Measurements from ENCODE around the gene PLP1.
"Not testable (repeated sequence)": the region's sequence is repeated elsewhere in the genome, so short reads cannot be mapped to it uniquely, and the experiment has no call there.

Gene PLP1

DNA sequence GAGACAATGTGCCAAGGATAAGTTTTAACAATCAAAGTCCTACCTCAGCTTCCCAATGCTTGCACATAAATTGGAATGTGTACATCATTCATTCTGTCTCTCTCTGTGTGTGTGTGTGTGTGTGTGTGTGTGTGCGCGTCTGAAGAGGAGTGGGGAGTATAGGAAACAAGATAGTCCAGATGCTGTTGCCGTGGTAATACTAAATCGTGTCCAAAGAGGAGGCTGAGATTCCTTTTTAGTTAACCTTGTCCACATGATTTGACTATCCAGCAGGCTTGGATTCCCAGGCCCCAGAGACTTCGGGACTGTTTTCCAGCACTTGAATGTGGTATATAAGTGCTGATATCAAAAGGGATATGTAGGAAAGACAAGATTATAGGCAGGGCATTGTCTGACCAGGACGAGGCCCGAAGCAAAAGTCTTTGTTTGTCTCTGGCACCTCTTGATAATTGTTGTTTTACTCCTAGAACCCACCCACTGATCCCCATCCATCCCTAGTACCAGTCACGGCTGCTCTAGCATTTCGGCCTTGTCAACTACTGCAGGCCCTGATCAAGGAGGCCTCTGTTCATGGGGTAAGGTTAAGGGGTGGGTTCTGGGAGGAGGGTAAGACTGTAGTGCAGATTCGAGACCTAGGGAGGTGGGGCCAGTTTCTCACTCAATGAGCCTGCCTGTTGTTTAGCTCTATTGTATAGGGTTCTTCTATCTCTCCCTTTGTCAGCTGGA is 3.9 kb downstream of the PLP1 start:
- no peak for DNase-seq (ENCODE audit: low read depth in 2 of 2)

DNA sequence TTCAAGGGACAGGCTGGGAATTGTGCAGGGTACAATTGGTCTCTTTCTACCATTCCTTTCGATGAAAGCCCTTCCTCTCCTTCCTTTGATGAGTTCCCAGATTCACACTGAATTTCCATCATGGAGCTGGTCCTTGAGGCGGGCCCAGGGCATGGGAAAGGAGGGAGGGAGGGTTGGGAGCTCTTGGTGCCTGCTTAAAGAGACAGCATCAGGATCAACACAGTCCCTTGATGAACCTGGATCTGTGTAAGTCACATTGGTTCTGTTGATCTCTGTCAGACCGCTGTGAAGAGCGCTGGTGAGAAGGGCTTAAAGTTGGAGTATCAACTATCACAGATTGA is 4.4 kb downstream of the PLP1 start:
- no peak for DNase-seq (ENCODE audit: low read depth in 2 of 2)

DNA sequence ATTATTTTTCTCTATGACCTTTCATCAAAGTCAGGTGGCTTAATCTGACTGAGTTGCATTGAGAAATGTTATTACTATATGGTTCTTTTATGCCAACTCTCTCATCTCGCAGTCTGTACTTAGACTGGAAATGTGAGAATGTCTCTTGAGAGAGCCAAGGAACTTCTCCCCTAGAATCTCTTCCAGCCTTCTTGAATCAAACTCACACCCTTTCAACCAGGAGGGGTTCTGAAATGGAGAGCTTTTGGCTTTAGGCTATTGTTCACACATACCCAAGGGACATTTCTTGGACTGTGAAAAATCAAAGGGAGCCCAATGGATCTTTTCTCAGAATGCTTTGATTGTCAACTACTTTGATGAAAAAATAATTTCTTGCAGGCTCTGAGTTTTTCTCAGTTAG is 5.1 kb downstream of the PLP1 start:
- DNase-seq (ENCODE audit: low read depth in 2 of 2): no peak

DNA sequence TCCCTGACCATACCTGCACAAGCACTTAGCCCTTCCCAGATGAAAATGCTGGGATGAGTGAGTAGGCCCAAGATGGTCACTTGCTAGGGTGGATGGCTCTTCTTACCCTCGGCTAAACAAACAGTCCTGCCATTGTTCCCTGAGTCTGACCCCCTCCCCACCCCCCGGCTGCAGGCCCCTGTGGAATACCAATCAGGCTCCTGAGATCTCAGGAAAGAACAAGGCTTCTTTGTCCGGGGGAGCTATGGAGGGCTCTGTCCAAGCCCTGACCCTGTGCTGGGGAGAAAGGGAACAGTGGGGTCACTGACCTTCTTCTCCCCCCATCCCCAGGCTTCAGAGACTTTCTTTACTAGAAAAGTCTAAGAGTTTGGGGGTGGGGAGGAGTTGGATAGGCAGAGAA is 6.0 kb downstream of the PLP1 start:
- no peak for DNase-seq (ENCODE audit: low read depth in 2 of 2)

DNA sequence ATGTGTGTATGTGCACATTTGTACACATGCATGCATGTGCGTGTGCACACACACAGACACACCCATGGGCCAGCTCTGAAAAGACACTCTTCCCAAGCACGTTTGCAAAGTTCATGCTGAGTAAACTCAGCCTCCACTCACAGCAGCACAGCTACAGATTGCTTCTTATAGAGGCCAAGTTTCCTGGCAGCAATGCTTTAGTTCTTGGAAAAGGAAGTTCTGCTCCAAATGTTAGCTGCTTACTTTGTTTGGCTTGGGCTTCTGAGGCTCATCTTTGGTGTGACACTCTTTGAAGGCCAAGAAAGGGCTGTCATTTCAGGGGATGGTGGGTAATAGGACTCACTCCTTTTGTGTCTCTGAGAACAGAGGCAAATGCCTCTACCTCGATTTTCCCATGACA is 6.6 kb downstream of the PLP1 start:
- no peak for DNase-seq (ENCODE audit: low read depth in 2 of 2)

DNA sequence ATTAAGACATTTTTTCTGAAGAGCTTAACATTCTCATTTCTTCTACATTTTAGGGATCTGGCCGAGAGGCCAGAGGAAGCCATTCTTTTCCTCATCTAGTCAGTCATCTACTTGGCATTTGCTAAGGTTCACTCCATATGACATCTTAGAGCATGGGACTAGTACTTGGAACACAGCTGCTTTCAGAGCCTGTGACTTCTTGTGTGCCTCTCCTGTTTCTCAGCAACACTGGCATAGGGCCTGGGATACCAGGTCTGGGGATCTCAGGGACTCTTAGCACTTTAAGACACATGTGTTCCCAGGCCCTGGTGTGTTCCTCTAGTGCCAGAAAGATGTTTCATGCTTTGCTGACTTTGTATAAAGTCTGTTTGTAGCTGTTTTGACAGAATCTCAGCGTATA is 7.3 kb downstream of the PLP1 start:
- DNase-seq (ENCODE audit: low read depth in 2 of 2): no peak

DNA sequence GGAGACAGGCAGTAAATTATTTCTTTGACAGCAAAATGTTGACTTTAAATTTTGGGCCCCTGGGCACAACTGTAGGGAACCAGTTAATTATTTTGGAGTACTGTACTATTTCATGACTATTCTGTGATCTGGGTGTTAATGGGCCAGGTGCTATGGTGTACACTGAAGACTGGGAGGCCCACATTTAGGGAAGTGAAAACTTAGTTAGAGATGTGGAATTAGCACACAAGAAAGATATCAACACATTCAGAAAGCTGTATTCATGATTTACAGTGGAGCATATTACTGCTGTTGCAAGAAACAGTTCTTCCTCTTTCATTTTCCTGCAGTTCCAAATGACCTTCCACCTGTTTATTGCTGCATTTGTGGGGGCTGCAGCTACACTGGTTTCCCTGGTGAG is 12.4 kb downstream of the PLP1 start:
- no peak for DNase-seq (ENCODE audit: low read depth in 2 of 2)

DNA sequence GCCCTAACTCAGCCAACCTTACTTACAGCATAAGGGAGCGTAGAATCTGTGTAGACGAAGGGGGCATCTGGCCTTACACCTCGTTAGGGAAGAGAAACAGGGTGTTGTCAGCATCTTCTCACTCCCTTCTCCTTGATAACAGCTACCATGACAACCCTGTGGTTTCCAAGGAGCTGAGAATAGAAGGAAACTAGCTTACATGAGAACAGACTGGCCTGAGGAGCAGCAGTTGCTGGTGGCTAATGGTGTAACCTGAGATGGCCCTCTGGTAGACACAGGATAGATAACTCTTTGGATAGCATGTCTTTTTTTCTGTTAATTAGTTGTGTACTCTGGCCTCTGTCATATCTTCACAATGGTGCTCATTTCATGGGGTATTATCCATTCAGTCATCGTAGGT is 14.6 kb downstream of the PLP1 start:
- DNase-seq (ENCODE audit: low read depth in 2 of 2): no peak

DNA sequence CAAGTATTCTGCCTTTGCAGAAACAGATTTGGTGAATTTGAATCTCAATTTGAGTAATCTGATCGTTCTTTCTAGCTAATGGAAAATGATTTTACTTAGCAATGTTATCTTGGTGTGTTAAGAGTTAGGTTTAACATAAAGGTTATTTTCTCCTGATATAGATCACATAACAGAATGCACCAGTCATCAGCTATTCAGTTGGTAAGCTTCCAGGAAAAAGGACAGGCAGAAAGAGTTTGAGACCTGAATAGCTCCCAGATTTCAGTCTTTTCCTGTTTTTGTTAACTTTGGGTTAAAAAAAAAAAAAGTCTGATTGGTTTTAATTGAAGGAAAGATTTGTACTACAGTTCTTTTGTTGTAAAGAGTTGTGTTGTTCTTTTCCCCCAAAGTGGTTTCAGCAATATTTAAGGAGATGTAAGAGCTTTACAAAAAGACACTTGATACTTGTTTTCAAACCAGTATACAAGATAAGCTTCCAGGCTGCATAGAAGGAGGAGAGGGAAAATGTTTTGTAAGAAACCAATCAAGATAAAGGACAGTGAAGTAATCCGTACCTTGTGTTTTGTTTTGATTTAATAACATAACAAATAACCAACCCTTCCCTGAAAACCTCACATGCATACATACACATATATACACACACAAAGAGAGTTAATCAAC is 15.3 kb downstream of the PLP1 start:
- DNase-seq (ENCODE audit: low read depth in 2 of 2): no peak

DNA sequence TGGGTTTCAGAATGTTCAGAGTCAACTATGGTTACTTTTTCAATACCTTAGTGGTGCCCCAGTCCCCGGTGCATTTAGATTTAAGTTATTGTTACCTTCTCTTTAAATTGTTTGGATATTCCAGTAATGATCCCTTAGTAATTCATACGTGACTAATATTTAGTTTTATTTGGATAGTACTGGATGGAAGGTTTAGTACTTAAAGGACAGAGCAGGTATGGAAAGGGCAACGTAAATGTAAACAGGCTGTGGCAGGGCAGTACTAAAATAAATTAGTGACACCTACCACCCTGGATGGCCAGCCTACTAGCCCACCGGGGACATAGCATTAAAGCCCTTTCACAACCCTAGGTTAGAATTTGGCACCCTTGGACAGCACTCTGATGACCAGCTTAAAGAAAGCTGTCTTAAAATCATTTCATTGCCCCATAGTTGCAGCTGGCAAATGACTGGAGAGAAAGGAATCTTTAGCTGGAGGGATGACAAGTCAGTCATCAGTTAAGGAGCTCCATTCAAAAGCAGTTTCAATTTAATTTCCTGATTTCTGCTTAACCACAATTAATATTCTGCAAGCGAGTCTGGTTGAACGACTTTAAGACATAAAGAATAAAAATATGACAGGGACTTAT is 16.4 kb downstream of the PLP1 start:
- no peak for DNase-seq (ENCODE audit: low read depth in 2 of 2)

DNA sequence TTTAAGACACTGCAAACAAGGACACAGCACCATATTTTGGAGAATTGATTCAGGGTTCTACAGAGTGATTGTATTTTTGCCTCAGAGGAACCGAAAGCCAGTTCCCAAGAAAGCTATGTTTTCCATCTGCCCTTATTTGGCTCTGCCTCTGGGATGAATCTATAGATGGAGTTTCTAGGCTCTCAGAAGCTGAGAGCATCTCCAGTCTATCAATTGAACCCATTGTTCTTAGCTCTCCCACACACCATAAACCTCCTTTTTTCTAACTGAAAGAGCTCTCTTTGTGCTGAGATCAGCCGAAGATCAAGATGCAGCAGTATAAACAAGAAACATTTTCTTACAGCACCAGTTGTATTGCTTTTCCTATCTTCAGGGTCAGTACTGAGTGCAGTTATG is 16.9 kb downstream of the PLP1 start:
- DNase-seq (ENCODE audit: low read depth in 2 of 2): no peak

DNA sequence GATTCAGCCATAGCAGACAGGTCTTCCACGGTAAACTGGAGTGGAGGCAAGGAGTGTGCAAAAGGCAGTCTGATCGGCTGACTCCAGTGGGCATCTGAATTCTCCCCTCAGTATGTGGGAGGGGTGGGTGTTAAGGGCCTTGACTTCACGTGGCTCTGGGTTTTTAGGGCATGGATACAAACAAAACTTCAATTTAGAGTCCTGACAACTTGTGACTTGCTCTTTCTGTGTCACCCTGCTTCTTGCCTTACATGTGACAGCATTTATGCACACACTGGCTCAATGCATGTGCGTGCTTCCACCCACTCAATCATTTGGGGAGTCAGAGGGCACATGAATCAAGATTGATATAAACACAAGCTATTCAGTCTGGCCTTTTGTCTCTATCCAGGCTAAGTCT is 17.5 kb downstream of the PLP1 start:
- DNase-seq (ENCODE audit: low read depth in 2 of 2): no peak

DNA sequence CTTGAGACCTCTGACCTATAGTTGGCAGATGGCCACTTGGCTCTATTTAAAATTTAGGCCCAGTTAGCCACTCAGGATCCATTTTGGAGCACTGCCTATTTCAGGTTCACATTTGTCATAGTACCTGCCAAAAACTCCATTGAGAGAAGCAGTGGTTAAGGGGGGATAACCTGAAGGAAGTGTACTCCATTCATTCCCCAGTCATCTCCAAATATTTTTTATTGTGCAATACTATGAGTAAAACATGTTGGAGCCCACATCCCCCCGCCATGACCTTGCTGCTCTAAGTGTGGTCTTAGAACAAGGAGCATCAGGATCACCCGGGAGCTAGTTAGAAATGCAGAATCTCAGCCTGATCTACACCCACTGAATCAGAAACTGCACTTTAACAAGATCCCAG is 21.1 kb downstream of the PLP1 start:
- DNase-seq (ENCODE audit: low read depth in 2 of 2): no peak

DNA sequence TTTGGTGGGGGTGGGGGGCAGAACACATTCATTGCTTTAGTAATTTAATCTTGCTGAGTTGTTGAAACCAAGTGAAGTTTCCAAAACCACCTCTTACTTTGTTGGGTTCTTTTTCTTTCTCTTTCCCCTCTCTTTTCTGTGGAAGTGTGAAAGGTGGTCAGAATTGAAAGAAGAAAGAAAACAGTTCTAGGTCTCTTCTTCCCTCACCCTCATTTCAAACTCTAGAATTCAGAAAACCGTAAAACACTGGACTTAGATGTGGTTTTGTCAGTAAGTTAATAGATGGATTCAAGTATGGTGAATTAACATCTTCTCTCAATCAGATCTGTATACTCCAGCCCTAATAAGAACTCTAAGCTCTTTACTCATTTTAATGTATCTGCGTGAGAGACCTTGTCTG is 23.7 kb downstream of the PLP1 start:
- no peak for DNase-seq (ENCODE audit: low read depth in 2 of 2)

DNA sequence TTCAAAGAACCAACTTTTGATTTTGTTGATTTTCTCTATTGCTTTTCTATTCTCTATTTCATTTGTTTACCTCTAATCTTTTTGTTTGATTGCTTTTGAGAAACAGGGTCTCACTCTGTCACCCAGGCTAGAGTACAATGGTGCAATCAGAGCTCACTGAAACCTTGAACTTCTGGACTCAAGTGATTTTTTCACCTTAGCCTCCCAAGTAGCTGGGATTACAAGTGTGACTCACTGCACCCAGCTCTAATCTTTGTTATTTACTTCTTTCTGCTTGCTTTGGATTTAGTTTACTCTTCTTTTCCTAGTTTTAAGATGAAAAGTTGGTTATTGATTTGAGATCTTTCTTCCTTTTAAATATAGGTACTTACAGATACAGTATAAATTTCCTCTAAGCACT is 29.2 kb downstream of the PLP1 start:
- DNase-seq (ENCODE audit: low read depth in 2 of 2): no peak

DNA sequence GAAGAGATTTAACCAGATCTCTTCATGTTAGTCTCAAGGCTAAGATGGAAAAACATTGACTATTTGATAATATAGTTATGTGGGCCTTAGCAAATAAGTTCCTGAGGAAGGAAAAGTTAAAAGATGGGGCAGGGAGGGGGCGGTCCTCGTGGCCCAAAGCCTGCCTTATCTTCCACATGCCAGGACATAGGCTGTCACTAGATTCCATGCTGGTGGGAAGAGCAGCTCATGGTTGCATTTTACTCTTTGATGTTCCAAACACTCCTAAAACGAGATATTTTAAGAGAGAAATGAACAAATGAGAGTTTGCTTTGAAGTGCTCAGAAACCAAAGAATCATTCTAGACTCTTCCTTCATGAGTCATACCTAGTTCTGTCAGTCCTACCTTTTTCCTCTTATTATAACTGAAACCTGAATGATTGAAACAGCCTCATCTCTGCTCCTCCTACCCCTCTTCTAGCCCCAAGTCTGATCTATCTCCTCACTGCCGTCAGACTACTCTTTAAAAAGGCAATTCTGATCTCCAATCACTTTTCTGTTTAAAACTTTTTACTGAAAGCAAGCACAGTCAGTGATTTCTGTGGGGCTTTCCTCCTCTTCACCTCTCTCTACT is 30.3 kb downstream of the PLP1 start:
- no peak for DNase-seq (ENCODE audit: low read depth in 2 of 2)

DNA sequence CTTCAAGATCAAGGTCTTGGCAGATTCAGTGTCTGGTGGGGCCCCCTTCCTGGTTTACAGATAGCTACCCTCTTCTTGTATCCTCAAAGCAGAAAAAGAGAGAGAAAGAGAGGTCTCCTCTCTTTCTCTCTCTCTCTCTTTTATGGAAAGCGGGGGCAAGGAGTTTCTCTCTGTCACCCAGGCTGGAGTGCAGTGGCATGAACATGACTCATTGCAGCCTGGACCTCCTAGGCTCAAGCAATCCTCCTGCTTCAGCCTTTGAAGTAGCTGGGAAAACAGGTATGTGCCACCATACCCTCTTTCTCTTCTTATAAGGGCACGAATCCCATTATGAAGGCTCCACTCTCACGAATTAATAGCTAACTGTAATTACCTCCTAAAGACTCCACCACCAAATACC is 35.2 kb downstream of the PLP1 start:
- DNase-seq (ENCODE audit: low read depth in 2 of 2): no peak

DNA sequence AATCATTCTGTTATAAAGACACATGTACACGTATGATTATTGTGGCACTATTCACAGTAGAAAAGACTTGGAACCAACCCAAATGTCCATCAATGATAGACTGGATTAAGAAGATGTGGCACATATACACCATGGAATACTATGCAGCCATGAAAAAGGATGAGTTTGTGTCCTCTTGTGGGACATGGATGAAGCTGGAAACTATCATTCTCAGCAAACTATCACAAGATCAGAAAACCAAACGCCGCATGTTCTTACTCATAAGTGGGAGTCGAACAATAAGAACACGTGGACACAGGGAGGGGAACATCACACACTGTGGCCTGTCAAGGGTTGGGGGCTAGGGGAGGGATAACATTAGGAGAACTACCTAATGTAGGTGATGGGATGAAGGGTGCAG is 40.5 kb downstream of the PLP1 start:
- DNase-seq (ENCODE audit: low read depth in 2 of 2): not testable (repeated sequence)

DNA sequence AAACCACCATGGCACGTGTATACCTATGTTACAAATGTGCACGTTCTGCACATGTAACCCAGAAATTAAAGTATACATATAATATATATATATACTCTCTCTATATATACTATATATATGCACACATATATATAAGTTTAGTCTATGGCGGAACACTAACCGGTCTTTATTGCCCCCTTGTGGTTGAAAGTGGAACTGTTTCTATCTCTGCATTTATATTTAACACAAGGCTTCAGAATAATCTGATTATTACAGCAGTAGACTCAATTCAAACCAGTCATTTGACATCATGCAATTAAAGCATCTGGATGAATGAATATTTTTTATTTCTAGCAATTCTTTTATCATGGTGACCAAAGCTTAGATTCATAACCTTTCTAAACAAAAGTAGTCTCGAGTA is 40.9 kb downstream of the PLP1 start:
- DNase-seq (ENCODE audit: low read depth in 2 of 2): no peak

DNA sequence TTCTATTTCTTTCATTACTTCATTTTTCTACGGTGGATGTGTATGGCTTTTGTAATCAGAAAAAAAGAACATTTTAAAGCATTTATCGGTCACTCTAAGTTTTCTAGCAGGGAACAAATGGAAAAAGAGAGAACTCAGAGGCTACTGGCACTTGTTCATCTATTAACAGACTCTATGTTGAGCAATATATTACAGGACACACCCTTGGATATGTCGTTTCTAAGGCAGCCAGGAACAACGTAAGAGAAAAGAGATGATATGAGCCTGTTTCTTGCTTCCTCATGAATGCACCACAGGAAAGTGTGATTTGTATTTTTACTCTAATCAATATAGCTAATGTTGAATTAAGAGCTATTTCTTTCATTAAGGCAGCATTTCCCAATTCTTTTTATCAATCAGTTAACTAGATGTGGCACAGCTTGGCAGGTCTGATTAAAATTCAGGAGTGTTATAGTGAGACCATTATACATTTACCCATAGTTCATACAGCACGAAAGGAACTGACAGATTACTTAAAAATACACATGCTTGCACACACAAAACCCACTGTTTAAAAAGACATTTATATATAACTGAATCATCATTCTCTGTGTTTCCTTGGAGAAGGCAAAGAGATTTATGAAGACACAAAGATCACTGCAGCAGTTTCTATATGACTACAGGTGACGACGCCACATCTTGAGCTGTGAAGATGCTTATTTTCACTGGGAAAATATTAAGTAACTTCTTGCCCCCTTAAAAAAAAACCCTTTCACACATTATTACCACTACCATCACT is 42.4 kb downstream of the PLP1 start:
- no peak for DNase-seq (ENCODE audit: low read depth in 2 of 2)

DNA sequence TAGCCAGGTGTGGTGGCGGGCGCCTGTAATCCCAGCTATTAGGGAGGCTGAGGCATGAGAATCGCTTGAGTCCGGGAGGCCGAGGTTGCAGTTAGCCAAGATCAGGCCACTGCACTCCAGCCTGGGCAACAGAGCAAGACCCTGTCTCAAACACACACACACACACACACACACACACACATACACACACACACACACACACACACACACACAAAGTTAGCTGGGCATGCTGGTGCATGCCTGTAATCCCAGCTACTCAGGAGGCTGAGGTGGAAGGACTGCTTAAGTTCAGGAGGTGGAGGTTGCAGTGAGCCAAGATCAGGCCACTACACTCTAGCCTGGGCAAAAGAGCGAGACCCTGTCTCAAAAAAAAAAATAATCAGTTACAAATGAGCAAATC is 44.2 kb downstream of the PLP1 start:
- not testable (repeated sequence) for DNase-seq (ENCODE audit: low read depth in 2 of 2)

DNA sequence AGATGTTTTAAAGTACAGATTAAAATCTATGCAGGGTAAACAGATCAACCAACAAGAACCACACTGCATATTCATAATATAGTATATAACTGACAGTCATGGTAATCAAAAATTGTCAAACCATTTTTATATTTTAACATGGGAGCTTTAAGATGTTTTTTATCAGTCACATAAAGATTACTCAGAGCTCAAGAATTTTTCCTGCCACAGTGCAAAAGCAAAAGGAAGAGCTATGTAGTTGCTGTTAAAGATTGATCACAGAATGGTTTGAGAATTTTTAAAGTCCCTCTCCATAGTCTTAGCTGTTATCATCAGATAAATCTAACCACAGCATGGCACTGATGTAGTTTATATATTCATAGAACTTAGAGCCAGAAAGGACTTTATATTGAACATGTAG is 47.0 kb downstream of the PLP1 start:
- DNase-seq (ENCODE audit: low read depth in 2 of 2): no peak

Measured in stimulated activated CD4-positive, alpha-beta T cell treated with anti-CD3 and anti-CD28 coated beads, Interleukin-4, amount 100 ng/mL, for 48 hours (primary cell).